IMR-90 (cell line): Measurements from ENCODE around the gene NLE1. TPM values are rescaled to one million over a fixed set of nuclear protein-coding genes. Genes with fewer than 3 reads are reported as not detected.

Source experiments
- ATAC-seq: fragments of 200-7000 bp; cut with Tn5 transposase; 2 replicates; pipeline ENCODE4 v1.9.1; 2020; ENCODE audit warnings: low read depth, mild to moderate bottlenecking, moderate library complexity
- BruUV-seq: library from RNA; stranded (reverse); fragments of 400-500 nt; replicated peaks from 2 replicates; lab custom pipeline; 2021; lab: Mats Ljungman, UMichigan
- CTCF ChIA-PET: fragments of 300-600 bp; formaldehyde crosslinking; extraction: SDS; loops from one replicate; lab custom pipeline; 2021; ENCODE audit warnings: antibody characterized with exemption; lab: Yijun Ruan, JAX
- POLR2A ChIA-PET: fragments of 300-600 bp; sonication (Branson Sonifier 250); formaldehyde crosslinking; loops from one replicate; lab custom pipeline; 2022; ENCODE audit warnings: antibody characterized with exemption; ENCODE audit not compliant: unreplicated experiment; lab: Charles Lee
- DNase-seq: peaks from one replicate; pipeline ENCODE4 v3.0.0; 2013
- H2AFZ ChIP-seq: replicated peaks from 2 replicates; pipeline ENCODE3; 2013; ENCODE audit warnings: low read length, mild to moderate bottlenecking; ENCODE audit not compliant: poor library complexity
- H2AK5ac ChIP-seq: 2 replicates; pipeline ENCODE4 v1.6.1; 2013; ENCODE audit warnings: low read depth, low read length, inconsistent platforms
- H2AK9ac ChIP-seq: replicated peaks from 2 replicates; pipeline ENCODE3; 2013; ENCODE audit warnings: mild to moderate bottlenecking, low read depth, low read length, moderate library complexity; ENCODE audit not compliant: poor library complexity
- H2BK120ac ChIP-seq: 2 replicates; pipeline ENCODE4 v1.6.1; 2013; ENCODE audit warnings: low read depth, low read length, inconsistent platforms
- H2BK15ac ChIP-seq: 3 replicates; pipeline ENCODE4 v1.6.1; 2013; ENCODE audit warnings: low read depth, low read length, inconsistent platforms
- H2BK20ac ChIP-seq: 2 replicates; pipeline ENCODE4 v1.6.1; 2013; ENCODE audit warnings: low read depth, mild to moderate bottlenecking, inconsistent platforms, low read length, moderate library complexity
- H2BK5ac ChIP-seq: 2 replicates; pipeline ENCODE4 v1.6.1; 2013; ENCODE audit warnings: mild to moderate bottlenecking, low read depth, low read length, inconsistent platforms; ENCODE audit not compliant: poor library complexity, severe bottlenecking
- H3K14ac ChIP-seq: replicated peaks from 2 replicates; pipeline ENCODE4 v1.6.1; 2013; ENCODE audit warnings: low read depth, low read length, inconsistent platforms
- H3K18ac ChIP-seq: 2 replicates; pipeline ENCODE4 v1.6.1; 2013; ENCODE audit warnings: low read depth, low read length, control low read depth
- H3K23ac ChIP-seq: 2 replicates; pipeline ENCODE4 v1.6.1; 2013; ENCODE audit warnings: low read depth, low read length, inconsistent platforms
- H3K27ac ChIP-seq: 2 replicates; pipeline ENCODE4 v1.5.1; 2013; ENCODE audit warnings: mild to moderate bottlenecking, control low read depth, low read length; ENCODE audit not compliant: insufficient read depth
- H3K27me3 ChIP-seq: 2 replicates; pipeline ENCODE4 v1.6.1; 2013; ENCODE audit warnings: low read length; ENCODE audit not compliant: control insufficient read depth, insufficient read depth
- H3K36me3 ChIP-seq: 2 replicates; pipeline ENCODE4 v1.6.1; 2013; ENCODE audit warnings: low read length, mixed read lengths; ENCODE audit not compliant: control insufficient read depth, insufficient read depth
- H3K4ac ChIP-seq: 2 replicates; pipeline ENCODE4 v1.6.1; 2013; ENCODE audit warnings: low read depth, low read length, inconsistent platforms
- H3K4me1 ChIP-seq: 2 replicates; pipeline ENCODE4 v1.6.1; 2013; ENCODE audit warnings: low read length, mixed read lengths; ENCODE audit not compliant: control insufficient read depth, insufficient read depth
- H3K4me2 ChIP-seq: 2 replicates; pipeline ENCODE4 v1.6.1; 2013; ENCODE audit warnings: low read depth, mild to moderate bottlenecking, control low read depth, low read length, moderate library complexity
- H3K4me3 ChIP-seq: 2 replicates; pipeline ENCODE4 v1.5.1; 2013; ENCODE audit warnings: low read depth, mild to moderate bottlenecking, control low read depth, low read length, moderate library complexity; ENCODE audit not compliant: insufficient read depth
- H3K56ac ChIP-seq: 2 replicates; pipeline ENCODE4 v1.6.1; 2013; ENCODE audit warnings: low read length, inconsistent platforms; ENCODE audit not compliant: insufficient read depth; ENCODE audit errors: extremely low read depth
- H3K79me1 ChIP-seq, 2 experiments: 2 replicates each; pipeline ENCODE4 v1.6.1; 2013; ENCODE audit warnings: low read length in 2 of 2, inconsistent platforms in 1 of 2, low read depth in 1 of 2
- H3K9ac ChIP-seq: 2 replicates; pipeline ENCODE4 v1.6.1; 2013; ENCODE audit warnings: low read depth, low read length, control low read depth
- H3K9me1 ChIP-seq: 2 replicates; pipeline ENCODE4 v1.6.1; 2013; ENCODE audit warnings: low read length, inconsistent platforms; ENCODE audit not compliant: insufficient read depth
- H3K9me3 ChIP-seq: 2 replicates; pipeline ENCODE4 v1.6.1; 2013; ENCODE audit warnings: low read length; ENCODE audit not compliant: control insufficient read depth, insufficient read depth
- H4K20me1 ChIP-seq: 2 replicates; pipeline ENCODE4 v1.6.1; 2013; ENCODE audit warnings: low read length, inconsistent platforms; ENCODE audit not compliant: insufficient read depth
- H4K5ac ChIP-seq: 2 replicates; pipeline ENCODE4 v1.6.1; 2013; ENCODE audit warnings: mild to moderate bottlenecking, low read depth, low read length, control low read depth
- H4K8ac ChIP-seq, 2 experiments: 2 replicates each; pipeline ENCODE4 v1.6.1; 2013; ENCODE audit warnings: low read depth in 2 of 2, low read length in 2 of 2, control low read depth in 1 of 2, inconsistent platforms in 1 of 2
- H4K91ac ChIP-seq: 2 replicates; pipeline ENCODE4 v1.6.1; 2013; ENCODE audit warnings: low read depth, low read length, inconsistent platforms; ENCODE audit not compliant: insufficient read depth
- BHLHE40 ChIP-seq: fragments of 150-350 bp; IDR thresholded peaks from 2 replicates; pipeline ENCODE4 v1.6.1; 2016; ENCODE audit warnings: mild to moderate bottlenecking, low read depth, low read length
- CEBPB ChIP-seq: IDR thresholded peaks from 2 replicates; pipeline ENCODE4 v1.6.1; 2012; ENCODE audit warnings: low read depth, low read length, improper control_type of control experiment
- CHD1 ChIP-seq: IDR thresholded peaks from 2 replicates; pipeline ENCODE4 v1.6.1; 2012; ENCODE audit warnings: low read depth, low read length, improper control_type of control experiment
- CTCF ChIP-seq: conservative IDR thresholded peaks from 2 replicates; pipeline ENCODE4 v1.5.1; 2012; ENCODE audit warnings: mild to moderate bottlenecking, low read depth, low read length, improper control_type of control experiment
- FOS ChIP-seq: fragments of 150-350 bp; IDR thresholded peaks from 2 replicates; pipeline ENCODE4 v1.6.1; 2016; ENCODE audit warnings: low read depth, low read length
- MAFK ChIP-seq: IDR thresholded peaks from 2 replicates; pipeline ENCODE4 v1.6.1; 2012; ENCODE audit warnings: low read depth, low read length, improper control_type of control experiment
- MAZ ChIP-seq: IDR thresholded peaks from 2 replicates; pipeline ENCODE4 v1.6.1; 2012; ENCODE audit warnings: low read depth, mild to moderate bottlenecking, low read length, improper control_type of control experiment, moderate library complexity, borderline replicate concordance
- MXI1 ChIP-seq: IDR thresholded peaks from 2 replicates; pipeline ENCODE4 v1.6.1; 2012; ENCODE audit warnings: low read depth, mild to moderate bottlenecking, low read length, moderate library complexity, borderline replicate concordance
- NFE2L2 ChIP-seq: fragments of 150-350 bp; IDR thresholded peaks from 2 replicates; pipeline ENCODE4 v1.6.1; 2016; ENCODE audit warnings: low read depth, mild to moderate bottlenecking, low read length
- POLR2A ChIP-seq: IDR thresholded peaks from 2 replicates; pipeline ENCODE4 v1.6.1; 2012; ENCODE audit warnings: mild to moderate bottlenecking, low read depth, low read length
- RAD21 ChIP-seq: IDR thresholded peaks from 2 replicates; pipeline ENCODE4 v1.6.1; 2012; ENCODE audit warnings: low read length, improper control_type of control experiment
- RCOR1 ChIP-seq: IDR thresholded peaks from 2 replicates; pipeline ENCODE4 v1.6.1; 2012; ENCODE audit warnings: mild to moderate bottlenecking, low read length, improper control_type of control experiment; ENCODE audit not compliant: insufficient replicate concordance
- RFX5 ChIP-seq: IDR thresholded peaks from 2 replicates; pipeline ENCODE4 v1.8.0; 2012; ENCODE audit warnings: low read depth, mild to moderate bottlenecking, low read length, moderate library complexity
- SMC3 ChIP-seq: fragments of 150-350 bp; IDR thresholded peaks from 2 replicates; pipeline ENCODE4 v1.6.1; 2016; ENCODE audit warnings: low read depth, mild to moderate bottlenecking, antibody characterized with exemption, low read length, moderate library complexity
- USF2 ChIP-seq: fragments of 150-350 bp; IDR thresholded peaks from 2 replicates; pipeline ENCODE4 v1.6.1; 2017; ENCODE audit warnings: mild to moderate bottlenecking, antibody characterized with exemption, low read length, low read depth
- WGBS, 2 experiments: methylation state at CpG; one replicate each; pipeline versions ENCODE4 v1.1.5 to v1.1.7; 2013; ENCODE audit warnings: missing lambda C conversion rate in 2 of 2; ENCODE audit not compliant: insufficient read length in 1 of 2; ENCODE audit errors: extremely low coverage in 2 of 2; 5-methylcytosine and 5-hydroxymethylcytosine counted together
- dilution Hi-C: fragments of 300-500 bp; cut with HindIII; formaldehyde crosslinking; loops from one replicate; pipeline ENCODE4 v1.14.3; 2018; ENCODE audit warnings: low sequenced_read_pairs; ENCODE audit not compliant: unreplicated experiment
- in situ Hi-C: fragments of 300-500 bp; cut with MboI; formaldehyde crosslinking; loops from 3 replicates; pipeline ENCODE4 v1.14.3; 2019; ENCODE audit warnings: low sequenced_read_pairs, inconsistent platforms, mixed read lengths
- intact Hi-C: fragments of 100-400 bp; cut with micrococcal nuclease; formaldehyde crosslinking; loops from 2 replicates; pipeline ENCODE4 v1.10.0; 2022
- polyA plus RNA-seq, 3 experiments: library from polyadenylated mRNA; depleted of rRNA; stranded (reverse); fragments of >200 nt; gene quantifications; 2 replicates each; pipeline ENCODE4 v1.2.3, GENCODE V29; 2012; ENCODE audit warnings: low replicate concordance in 1 of 3
- total RNA-seq: library from RNA; depleted of rRNA; stranded (reverse); fragments of >200 nt; gene quantifications from 2 replicates; pipeline ENCODE4 v1.2.3, GENCODE V29; 2012
- TF ChIP-seq, protein P1 (sequence below): fragments of 150-350 bp; IDR thresholded peaks from 2 replicates; pipeline ENCODE4 v1.6.1; 2016; ENCODE audit warnings: low read depth, mild to moderate bottlenecking, low read length, moderate library complexity, borderline replicate concordance

Gene NLE1
- total and polyA plus RNA-seq, 2 of the 4 experiments (the other 2 are of a cell fraction): 18.6 to 23.7 TPM

DNA sequence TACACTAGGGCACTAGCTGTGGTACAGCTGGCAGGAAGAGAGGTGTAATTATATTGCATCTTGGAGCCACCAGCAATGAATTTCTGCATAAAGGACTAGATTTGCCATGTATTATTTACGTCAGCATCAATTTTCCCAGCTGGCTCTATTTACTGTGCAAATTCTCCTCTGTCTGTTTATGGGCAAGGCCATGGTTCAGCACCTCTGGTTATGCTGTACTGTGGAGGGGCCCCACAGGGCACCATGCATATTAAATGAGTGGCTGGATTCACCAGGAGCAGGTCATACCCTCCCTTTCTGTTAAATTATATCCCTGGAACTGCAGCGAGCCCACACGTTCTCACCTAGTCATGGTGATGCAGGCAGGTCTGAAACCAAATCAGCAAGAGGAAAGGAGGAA lies 42.2 kb downstream of the NLE1 start:
- no peak overlapping the region for H2BK5ac ChIP-seq
- H3K79me1 ChIP-seq: no peaks in the 10 kb centered on the region; a peak in 1 of 4 replicates
- H3K23ac ChIP-seq: no peak overlapping the region
- no peak overlapping the region for H4K91ac ChIP-seq
- in situ Hi-C loops: loop anchor here (25.0 kb wide), 2 partner anchors 463 to 838 kb away; partner anchors contain the start of genes CCL2 and CCL7
- no peak overlapping the region for H3K4me3 ChIP-seq
- no peak overlapping the region for H4K5ac ChIP-seq
- no peak for DNase-seq
- no peak overlapping the region for H2AFZ ChIP-seq
- no peaks in the 10 kb centered on the region for H3K4me1 ChIP-seq
- H2BK20ac ChIP-seq: no peak overlapping the region
- no peak overlapping the region for H3K14ac ChIP-seq
- no peak overlapping the region for H2AK5ac ChIP-seq
- peaks cover 30% of the 10 kb centered on the region for H3K36me3 ChIP-seq
- no peak overlapping the region for H2BK15ac ChIP-seq
- BruUV-seq: no TSS peak
- dilution Hi-C loops: no loop called here
- no peak for TF ChIP-seq POLR2A
- TF ChIP-seq CEBPB: no peak
- no peak for TF ChIP-seq USF2
- no peak for TF ChIP-seq FOS
- no peak for TF ChIP-seq NFE2L2
- TF ChIP-seq BHLHE40: no peak
- TF ChIP-seq RAD21: no peak
- no peak for TF ChIP-seq MAFK
- no peak for TF ChIP-seq CTCF
- TF ChIP-seq SMC3: no peak
- no peak for TF ChIP-seq MAZ
- TF ChIP-seq, protein P1, sequence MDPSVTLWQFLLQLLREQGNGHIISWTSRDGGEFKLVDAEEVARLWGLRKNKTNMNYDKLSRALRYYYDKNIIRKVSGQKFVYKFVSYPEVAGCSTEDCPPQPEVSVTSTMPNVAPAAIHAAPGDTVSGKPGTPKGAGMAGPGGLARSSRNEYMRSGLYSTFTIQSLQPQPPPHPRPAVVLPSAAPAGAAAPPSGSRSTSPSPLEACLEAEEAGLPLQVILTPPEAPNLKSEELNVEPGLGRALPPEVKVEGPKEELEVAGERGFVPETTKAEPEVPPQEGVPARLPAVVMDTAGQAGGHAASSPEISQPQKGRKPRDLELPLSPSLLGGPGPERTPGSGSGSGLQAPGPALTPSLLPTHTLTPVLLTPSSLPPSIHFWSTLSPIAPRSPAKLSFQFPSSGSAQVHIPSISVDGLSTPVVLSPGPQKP: no peak
- TF ChIP-seq MXI1: no peak
- TF ChIP-seq RFX5: no peak
- no peak for TF ChIP-seq CHD1
- TF ChIP-seq RCOR1: no peak
- no peak overlapping the region for H3K4ac ChIP-seq
- H3K9me1 ChIP-seq: no peaks in the 10 kb centered on the region; the same call in 1 of the 2 replicates
- ChIA-PET POLR2A (no interaction called here), CTCF (no interaction called here)
- no peaks in the 10 kb centered on the region for H3K27me3 ChIP-seq
- intact Hi-C loops: no loop called here
- no peak overlapping the region for H2BK120ac ChIP-seq
- WGBS, 2 experiments: 100% methylated on average over 1 of the region's 3 CpGs; no CpG with 5 or more reads in 1 of the 2 experiments
- H4K20me1 ChIP-seq: no peaks in the 10 kb centered on the region
- H3K18ac ChIP-seq: no peak overlapping the region
- H3K56ac ChIP-seq: no peak overlapping the region
- H3K9me3 ChIP-seq: no peaks in the 10 kb centered on the region
- no peak overlapping the region for H3K9ac ChIP-seq
- H2AK9ac ChIP-seq: no peak overlapping the region
- no peak overlapping the region for H3K27ac ChIP-seq
- H3K4me2 ChIP-seq: no peak overlapping the region
- no peak overlapping the region for H4K8ac ChIP-seq
- ATAC-seq: no peak
